K562 (cell line): ENCODE results near the gene DDX51. TPM values are rescaled to one million over a fixed set of nuclear protein-coding genes. Genes with fewer than 3 reads are reported as not detected.

Source experiments
- BCOR ChIP-seq: fragments of 450-650 bp; IDR thresholded peaks from 2 replicates; pipeline ENCODE4 v1.6.1; 2016
- CHD4 ChIP-seq: fragments of 200-600 bp; sonication (generic); IDR thresholded peaks from 3 replicates; pipeline ENCODE4 v1.6.1; 2012; ENCODE audit warnings: low read depth, mild to moderate bottlenecking, mixed read lengths, low read length, inconsistent platforms; ENCODE audit not compliant: insufficient read depth, insufficient replicate concordance, poor library complexity, severe bottlenecking
- CREB3 ChIP-seq: fragments of 450-650 bp; conservative IDR thresholded peaks from 2 replicates; pipeline ENCODE4 v1.6.1; 2016; ENCODE audit warnings: missing genetic modification characterization, low read depth, mild to moderate bottlenecking, missing compliant biosample characterization, moderate library complexity
- ETS2 ChIP-seq: IDR thresholded peaks from 2 replicates; pipeline ENCODE4 v1.6.1; 2016; ENCODE audit warnings: borderline replicate concordance, missing genetic modification characterization, mild to moderate bottlenecking, moderate library complexity, missing compliant biosample characterization; ENCODE audit not compliant: poor library complexity, severe bottlenecking
- MAFG ChIP-seq: fragments of 450-650 bp; conservative IDR thresholded peaks from 2 replicates; pipeline ENCODE4 v1.6.1; 2016; ENCODE audit warnings: missing genetic modification characterization, missing compliant biosample characterization
- MTA3 ChIP-seq: fragments of 450-650 bp; formaldehyde crosslinking; IDR thresholded peaks from 2 replicates; pipeline ENCODE4 v1.6.1; 2017; ENCODE audit warnings: mild to moderate bottlenecking, borderline replicate concordance
- PHF20 ChIP-seq: fragments of 450-650 bp; IDR thresholded peaks from 2 replicates; pipeline ENCODE4 v1.6.1; 2018; ENCODE audit not compliant: partially characterized antibody
- THRAP3 ChIP-seq: fragments of 450-650 bp; IDR thresholded peaks from 2 replicates; pipeline ENCODE4 v1.6.1; 2016; ENCODE audit warnings: mild to moderate bottlenecking, inconsistent platforms, borderline replicate concordance
- ZNF586 ChIP-seq: fragments of 450-650 bp; formaldehyde crosslinking; conservative IDR thresholded peaks from 2 replicates; pipeline ENCODE4 v1.4.0; 2020; ENCODE audit warnings: mild to moderate bottlenecking, moderate library complexity
- ZNF707 ChIP-seq: fragments of 250-450 bp; sonication (Bioruptor Pico); conservative IDR thresholded peaks from 2 replicates; pipeline ENCODE4 v1.8.0; 2022; ENCODE audit warnings: inconsistent platforms, mild to moderate bottlenecking, moderate library complexity
- polyA plus RNA-seq, 8 experiments: library from polyadenylated mRNA; depleted of rRNA in 4 of 8; stranded (reverse) in 5 of 8; unstranded in 3 of 8; fragments of >200 nt; fragmentation: Nextera tagmentation in 2 of 8; fragmentation: Illumina TruSeq in 1 of 8; extraction: Ambion mirVana in 2 of 8; extraction: Trizol in 1 of 8; gene quantifications; 2 replicates each; pipeline versions ENCODE4 v1.2.1 to v1.2.3, GENCODE V29; 2011 to 2014; ENCODE audit warnings: inconsistent platforms in 1 of 8, missing spikeins in 1 of 8
- total RNA-seq, 7 experiments: library from RNA; depleted of rRNA in 6 of 7; stranded (reverse); fragments of >200 nt in 6 of 7; fragmentation: Illumina TruSeq in 2 of 7; extraction: Trizol in 2 of 7; gene quantifications; 2 replicates each; pipeline versions ENCODE4 v1.2.1 to v1.2.3, GENCODE V29; 2011 to 2021; ENCODE audit warnings: low replicate concordance in 1 of 7
- TF ChIP-seq, protein P1 (sequence below), 2 experiments: IDR thresholded peaks; 2 replicates each; pipeline ENCODE4 v1.6.1; 2011; ENCODE audit warnings: borderline replicate concordance in 1 of 2, control low read depth in 1 of 2, low read depth in 1 of 2, low read length in 1 of 2, mild to moderate bottlenecking in 1 of 2, mixed read lengths in 1 of 2, moderate library complexity in 1 of 2; ENCODE audit not compliant: insufficient read depth in 1 of 2, insufficient read length in 1 of 2, poor library complexity in 1 of 2, severe bottlenecking in 1 of 2; ENCODE audit errors: extremely low read depth in 1 of 2
- TF ChIP-seq, protein P2 (sequence below): sonication (generic); IDR thresholded peaks from 2 replicates; pipeline ENCODE4 v1.6.1; 2016
- TF ChIP-seq, protein P3 (sequence below): sonication (generic); formaldehyde crosslinking; IDR thresholded peaks from 2 replicates; pipeline ENCODE4 v1.8.0; 2022; ENCODE audit warnings: mild to moderate bottlenecking, missing genetic modification reagents
- TF ChIP-seq, protein P4 (sequence below): IDR thresholded peaks from 2 replicates; pipeline ENCODE4 v1.6.1; 2014; ENCODE audit warnings: antibody characterized with exemption

The DDX51 gene
- total and polyA plus RNA-seq, 9 of the 15 experiments (the other 6 are each of a cell fraction or from before 2014, with no cell fraction given) = 1.1 to 35.9 (median 12.4) TPM

DNA sequence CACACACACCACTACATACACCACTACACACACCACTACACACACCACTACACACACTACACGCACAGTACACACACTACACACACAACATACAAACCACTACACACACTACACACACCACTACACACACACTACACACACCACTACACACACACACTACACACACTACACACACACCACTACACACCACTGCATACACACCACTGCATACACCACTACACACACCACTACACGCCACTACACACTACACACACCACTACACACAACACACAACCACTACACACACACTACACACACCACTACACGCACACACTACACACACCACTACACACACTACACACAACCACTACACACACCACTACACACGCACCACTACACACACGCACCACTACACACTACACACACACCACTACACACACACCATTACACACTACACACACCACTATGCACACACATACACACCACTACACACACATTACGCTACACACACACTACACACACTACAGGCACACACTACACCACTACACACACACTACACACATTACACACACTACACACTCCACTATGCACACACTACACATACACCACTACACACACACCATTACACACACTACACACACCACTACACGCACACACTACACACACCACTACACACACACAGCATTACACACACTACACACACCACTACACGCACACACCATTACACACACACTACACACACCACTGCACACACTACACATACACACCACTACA is 12.6 kb upstream of the DDX51 start (continued):
- TF ChIP-seq, protein P1, sequence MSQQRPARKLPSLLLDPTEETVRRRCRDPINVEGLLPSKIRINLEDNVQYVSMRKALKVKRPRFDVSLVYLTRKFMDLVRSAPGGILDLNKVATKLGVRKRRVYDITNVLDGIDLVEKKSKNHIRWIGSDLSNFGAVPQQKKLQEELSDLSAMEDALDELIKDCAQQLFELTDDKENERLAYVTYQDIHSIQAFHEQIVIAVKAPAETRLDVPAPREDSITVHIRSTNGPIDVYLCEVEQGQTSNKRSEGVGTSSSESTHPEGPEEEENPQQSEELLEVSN (IDR thresholded peaks at IDR 0.05; ENCODE audit: borderline replicate concordance in 1 of 2, extremely low read depth in 1 of 2, insufficient read depth in 1 of 2, insufficient read length in 1 of 2, low read depth in 1 of 2, low read length in 1 of 2, poor library complexity in 1 of 2, severe bottlenecking in 1 of 2) = no peak
- TF ChIP-seq, protein P2, sequence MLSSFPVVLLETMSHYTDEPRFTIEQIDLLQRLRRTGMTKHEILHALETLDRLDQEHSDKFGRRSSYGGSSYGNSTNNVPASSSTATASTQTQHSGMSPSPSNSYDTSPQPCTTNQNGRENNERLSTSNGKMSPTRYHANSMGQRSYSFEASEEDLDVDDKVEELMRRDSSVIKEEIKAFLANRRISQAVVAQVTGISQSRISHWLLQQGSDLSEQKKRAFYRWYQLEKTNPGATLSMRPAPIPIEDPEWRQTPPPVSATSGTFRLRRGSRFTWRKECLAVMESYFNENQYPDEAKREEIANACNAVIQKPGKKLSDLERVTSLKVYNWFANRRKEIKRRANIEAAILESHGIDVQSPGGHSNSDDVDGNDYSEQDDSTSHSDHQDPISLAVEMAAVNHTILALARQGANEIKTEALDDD = no peak
- TF ChIP-seq CREB3 = no peak
- TF ChIP-seq ETS2 = no peak
- TF ChIP-seq MAFG = no peak
- no peak for TF ChIP-seq ZNF586 (CRISPR knock-in tag)
- peak; percentile 75 for TF ChIP-seq PHF20
- peak; percentile 38 for TF ChIP-seq CHD4
- no peak for TF ChIP-seq MTA3
- TF ChIP-seq, protein P3, sequence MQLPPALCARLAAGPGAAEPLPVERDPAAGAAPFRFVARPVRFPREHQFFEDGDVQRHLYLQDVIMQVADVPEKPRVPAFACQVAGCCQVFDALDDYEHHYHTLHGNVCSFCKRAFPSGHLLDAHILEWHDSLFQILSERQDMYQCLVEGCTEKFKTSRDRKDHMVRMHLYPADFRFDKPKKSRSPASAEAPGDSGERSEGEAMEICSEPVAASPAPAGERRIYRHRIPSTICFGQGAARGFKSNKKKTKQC (CRISPR knock-in tag) = no peak
- 0 out of 2 replicates have a peak, but pooled peaks have one; percentile 12 for TF ChIP-seq BCOR
- TF ChIP-seq ZNF707 = no peak
- TF ChIP-seq, protein P4, sequence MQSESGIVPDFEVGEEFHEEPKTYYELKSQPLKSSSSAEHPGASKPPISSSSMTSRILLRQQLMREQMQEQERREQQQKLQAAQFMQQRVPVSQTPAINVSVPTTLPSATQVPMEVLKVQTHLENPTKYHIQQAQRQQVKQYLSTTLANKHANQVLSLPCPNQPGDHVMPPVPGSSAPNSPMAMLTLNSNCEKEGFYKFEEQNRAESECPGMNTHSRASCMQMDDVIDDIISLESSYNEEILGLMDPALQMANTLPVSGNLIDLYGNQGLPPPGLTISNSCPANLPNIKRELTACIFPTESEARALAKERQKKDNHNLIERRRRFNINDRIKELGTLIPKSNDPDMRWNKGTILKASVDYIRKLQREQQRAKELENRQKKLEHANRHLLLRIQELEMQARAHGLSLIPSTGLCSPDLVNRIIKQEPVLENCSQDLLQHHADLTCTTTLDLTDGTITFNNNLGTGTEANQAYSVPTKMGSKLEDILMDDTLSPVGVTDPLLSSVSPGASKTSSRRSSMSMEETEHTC = no peak
- TF ChIP-seq THRAP3 = no peak
- TF ChIP-seq, all 486 proteins: peak for 8
